ENCODE measurements around the gene UMAD1.

Gene UMAD1

GRCh38 chr7:7736671-7737070 lies 96.1 kb downstream of the UMAD1 start:
- peak; percentile 62 for DNase-seq

- no peak for DNase-seq
Observed at GRCh38 chr7:7737674-7738073, 97.1 kb downstream of the UMAD1 start.

- no peak for DNase-seq
Observed at GRCh38 chr7:7738177-7738576, 97.6 kb downstream of the UMAD1 start.

- peak; percentile 41 for DNase-seq
Observed at GRCh38 chr7:7738622-7739021, 98.1 kb downstream of the UMAD1 start.

DNA sequence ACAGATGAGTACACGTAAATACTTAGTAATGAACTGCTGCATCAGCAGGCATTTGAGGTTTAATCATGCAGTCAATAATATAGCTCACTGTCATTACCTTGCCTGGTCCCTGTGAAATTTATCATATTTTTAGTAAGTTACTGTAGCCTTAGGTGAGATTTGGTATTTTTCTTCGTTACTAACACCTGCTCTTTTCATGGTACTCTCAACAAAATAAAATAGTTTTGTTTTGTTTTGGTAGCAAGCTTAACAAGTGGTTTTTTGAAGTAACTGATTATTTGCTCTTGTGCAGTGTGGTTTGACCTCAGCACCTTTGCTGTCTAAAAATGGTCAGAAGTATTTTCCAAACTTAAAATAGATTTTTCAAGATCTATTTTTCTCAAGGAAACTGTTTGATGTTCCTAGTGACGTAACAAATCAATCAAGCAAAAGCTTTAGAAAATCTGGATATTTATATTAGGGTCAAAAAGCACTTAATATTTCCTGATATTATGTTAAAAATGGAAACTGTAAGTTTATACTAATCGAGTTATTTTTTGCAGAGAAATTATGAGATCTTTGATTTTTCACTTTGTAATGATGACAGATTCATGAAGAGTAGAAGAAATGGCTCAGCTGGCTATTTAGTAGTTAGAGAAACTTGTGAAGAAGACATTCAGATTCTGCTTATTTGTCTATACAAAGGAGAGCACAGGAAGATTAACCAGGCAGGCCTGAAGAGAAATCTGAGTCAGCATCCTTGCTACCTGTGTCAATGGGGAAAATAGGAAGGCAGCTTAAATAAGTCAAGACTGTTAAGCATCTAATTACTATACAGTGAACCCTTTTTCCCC lies 98.9 kb downstream of the UMAD1 start:
- DNase-seq: no peak

DNA sequence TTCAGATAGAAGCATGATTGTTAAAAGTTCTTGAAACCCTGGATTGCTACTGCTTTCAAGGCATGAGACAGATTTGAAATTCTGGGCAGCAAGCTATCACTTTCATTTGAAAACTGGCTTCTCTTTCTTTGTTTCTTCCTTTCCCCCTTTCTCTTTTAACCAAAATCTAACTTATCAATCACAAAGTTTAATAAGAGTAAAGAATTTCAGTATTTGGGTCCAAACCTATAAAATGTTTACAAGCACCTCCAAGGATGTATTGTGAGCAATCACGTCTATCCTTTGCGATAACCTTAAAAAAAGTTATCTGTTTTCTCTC lies 99.4 kb downstream of the UMAD1 start:
- DNase-seq: no peak

GRCh38 chr7:7742223-7742622 lies 101.7 kb downstream of the UMAD1 start:
- no peak for DNase-seq

GRCh38 chr7:7745258-7745657 lies 104.7 kb downstream of the UMAD1 start:
- DNase-seq: no peak

GRCh38 chr7:7745966-7746365 lies 105.4 kb downstream of the UMAD1 start:
- DNase-seq: no peak

DNA sequence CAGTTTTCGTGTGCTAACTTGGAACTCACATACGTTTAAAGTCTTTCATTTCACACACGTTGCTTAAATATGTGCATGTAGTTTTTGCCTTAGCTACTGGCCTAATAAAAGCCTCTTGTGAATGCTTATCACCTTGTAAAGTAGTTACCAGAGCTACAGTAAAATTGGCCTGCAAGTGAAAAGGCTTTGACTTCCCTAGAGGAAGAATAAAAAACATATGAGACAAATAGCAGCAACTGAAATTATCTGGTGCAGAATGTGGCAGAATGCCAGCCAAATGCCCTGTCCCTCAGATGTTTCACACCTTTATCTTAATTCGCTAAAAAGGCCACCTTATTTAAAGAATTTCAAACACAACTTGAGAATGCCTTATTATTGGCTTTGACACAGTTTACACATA lies 105.9 kb downstream of the UMAD1 start:
- no peak for DNase-seq

DNA sequence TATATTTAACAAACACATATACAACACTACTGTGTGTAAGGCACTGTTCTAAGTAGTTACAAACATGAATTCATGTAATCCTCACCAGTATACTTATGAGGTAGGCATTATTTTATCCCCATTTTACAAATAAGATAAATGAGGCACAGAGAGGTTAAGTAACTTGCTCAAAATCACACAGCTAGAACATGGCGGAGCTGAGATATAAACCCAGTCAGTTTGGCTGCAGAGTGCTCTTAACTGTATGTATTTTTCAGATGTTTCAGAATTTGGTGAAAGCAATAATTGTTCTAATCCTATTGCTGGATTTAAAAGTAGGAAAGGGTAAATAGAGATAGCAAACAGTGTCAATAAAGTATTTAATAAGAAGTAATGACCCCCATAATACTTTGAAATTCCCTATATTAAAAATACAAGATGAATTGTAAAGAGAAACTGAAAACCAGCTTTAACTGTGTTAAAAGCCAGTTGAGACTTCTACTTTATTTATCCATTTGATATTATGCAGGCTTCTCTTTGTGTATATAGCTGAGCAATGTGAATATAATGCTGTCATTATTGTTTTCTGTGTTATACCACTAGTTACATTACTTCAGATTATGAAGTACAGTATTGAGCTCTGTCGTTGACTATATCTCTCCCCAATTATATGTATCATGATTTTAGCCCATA lies 110.2 kb downstream of the UMAD1 start:
- no peak for DNase-seq

DNA sequence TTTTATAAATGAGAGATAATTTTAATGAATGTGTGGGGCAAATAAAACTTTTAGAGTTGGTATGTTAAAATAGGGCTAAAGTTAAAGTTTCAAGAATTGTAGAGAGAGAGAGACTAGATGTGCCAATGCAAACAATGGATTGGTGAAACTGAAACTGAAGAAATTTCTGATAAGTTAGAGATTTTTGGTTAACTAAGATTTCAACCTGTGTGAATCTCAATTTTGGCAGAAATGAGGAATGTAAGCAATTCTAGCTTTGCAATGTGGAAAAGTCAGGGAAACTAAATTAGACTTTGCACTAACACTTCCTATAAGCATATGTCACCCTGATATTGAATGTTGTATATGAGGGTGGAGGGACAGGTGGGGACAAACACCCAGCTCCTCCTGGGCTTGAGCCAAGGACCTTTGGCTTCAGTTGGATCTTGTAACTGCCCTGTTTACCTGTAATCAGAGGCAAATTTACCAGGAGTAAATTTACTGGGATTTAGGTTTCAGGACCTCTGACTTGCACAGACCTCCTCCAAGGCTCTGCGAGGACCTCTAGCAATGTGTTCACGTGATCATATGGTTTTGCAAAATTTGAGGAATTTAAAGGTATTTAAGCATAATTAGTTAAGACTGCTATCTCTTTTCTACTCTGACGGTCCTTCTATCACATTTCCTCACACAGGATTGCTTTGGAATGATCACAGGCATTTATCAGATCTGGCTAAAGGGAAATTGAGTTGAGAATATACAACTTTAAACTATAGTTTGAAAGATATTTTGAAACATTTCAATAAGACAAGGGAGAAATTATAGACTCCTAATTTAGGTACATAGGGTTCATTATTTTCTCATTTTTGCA lies 110.9 kb downstream of the UMAD1 start:
- DNase-seq: no peak

DNA sequence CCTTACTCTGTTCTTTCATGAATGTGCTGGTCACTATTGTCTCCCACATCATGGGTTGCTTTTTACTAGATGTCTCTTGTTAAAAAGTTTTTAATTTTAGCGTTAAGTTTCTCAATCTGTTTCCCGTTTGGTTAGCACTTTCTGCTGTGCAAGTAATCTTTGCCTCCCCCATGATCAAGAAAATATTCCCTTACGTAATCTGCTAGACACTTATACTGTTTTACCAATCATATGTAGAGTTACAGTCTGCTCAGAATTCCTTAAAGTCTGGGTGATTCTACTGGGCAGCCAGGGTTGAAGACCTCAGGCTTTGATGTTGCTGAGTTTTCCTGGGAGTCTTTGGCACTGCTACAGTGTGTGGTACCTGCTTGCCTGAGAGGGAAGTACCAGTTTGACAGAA lies 116.0 kb downstream of the UMAD1 start:
- no peak for DNase-seq

- no peak for DNase-seq
Observed at GRCh38 chr7:7757576-7757975, 117.0 kb downstream of the UMAD1 start.

GRCh38 chr7:7761340-7761973 lies 120.9 kb downstream of the UMAD1 start:
- DNase-seq: peak; percentile 20

GRCh38 chr7:7761974-7762779 lies 121.6 kb downstream of the UMAD1 start:
- DNase-seq: no peak

DNA sequence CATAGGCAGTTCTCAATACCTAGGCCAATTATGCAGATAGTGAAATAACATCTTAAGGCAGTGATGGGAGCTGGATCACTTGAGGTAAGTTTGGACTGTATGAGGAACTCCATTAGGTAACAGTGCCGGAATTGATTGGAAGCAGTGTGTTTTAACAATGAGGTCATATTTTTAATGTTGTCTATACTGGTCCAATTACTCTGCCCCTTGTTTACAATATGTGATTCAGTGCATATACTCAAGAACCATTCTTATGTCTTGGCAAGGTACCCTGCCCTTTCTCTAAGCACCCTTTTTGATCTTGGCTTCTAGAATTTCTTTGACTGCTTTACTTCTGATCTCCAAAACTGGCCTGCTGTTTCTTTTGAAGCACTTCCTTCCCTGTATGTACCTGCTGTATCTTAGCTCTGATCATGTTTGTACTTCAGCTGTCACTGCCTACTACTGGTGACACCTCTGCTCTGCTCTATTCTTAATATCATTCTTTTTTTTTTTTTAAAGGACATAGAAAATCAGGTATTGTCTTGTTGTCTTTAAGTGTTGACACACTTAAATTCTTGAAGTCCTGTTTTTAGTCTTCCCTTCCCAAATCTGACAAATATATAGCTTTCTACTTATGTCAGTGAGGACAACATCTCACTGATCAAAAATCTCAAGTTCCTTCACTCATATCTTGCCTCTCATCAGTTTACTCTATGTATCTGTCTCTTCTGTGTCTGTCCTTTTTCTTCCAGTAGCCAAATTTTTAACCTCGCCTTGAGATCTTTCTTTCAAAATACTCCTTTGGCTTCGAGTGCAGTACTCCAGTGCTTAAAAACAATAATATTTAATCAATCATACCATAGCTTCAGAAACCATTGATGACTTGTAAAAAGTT lies 124.2 kb downstream of the UMAD1 start:
- DNase-seq: no peak

GRCh38 chr7:7765422-7765821 lies 124.9 kb downstream of the UMAD1 start:
- no peak for DNase-seq

- DNase-seq: no peak
Observed at GRCh38 chr7:7766671-7767070, 126.1 kb downstream of the UMAD1 start.

DNA sequence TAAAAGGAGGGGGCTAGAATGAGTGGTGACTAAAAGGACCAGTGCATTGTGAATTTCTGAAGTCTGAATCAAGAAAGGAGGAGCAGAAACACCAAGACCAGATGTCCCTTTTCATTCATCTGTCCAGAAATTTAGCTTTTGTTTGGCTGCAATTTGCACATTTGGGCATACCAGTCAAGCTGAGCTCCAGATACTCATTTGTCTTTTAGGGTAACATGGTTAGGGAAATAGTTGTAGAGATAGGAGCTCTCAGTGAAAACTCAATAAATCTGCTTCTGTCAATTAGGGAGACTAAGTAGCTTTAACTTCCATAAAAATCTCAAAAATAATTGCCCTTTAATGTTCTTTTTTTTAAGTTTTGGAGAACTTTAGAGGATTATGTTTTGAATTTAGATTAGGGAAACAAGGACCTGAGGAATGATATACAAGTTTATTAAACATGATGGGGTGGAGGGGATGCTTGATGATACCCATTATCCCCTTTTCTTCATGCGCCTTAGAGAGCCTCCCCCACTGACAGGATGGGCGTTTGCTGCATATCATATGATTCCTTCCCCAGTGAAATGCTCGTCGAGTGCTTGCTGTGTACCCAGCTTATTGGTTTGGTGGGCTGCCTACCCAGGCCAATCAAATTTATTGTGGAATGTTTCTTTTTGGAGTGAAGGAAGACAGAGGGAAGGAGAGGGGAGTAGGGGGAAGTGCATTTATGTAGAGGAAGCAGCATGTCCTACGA lies 128.6 kb downstream of the UMAD1 start:
- DNase-seq: no peak

Data from NCI-H2171 (cell line).